Chondrocyte (in vitro differentiated cells): Measurements from ENCODE around the gene TMOD3. TPM values are rescaled to one million over a fixed set of nuclear protein-coding genes. Genes with fewer than 3 reads are reported as not detected.

ENCODE experiments used
- DNase-seq: peaks from one replicate; pipeline ENCODE4 v3.0.0; 2021; ENCODE audit warnings: mixed read lengths, low spot score
- H3K27ac Mint-ChIP-seq: one replicate; pipeline ENCODE4 v1.8.0; 2021; ENCODE audit warnings: mild to moderate bottlenecking, moderate library complexity, mixed read lengths; ENCODE audit not compliant: unreplicated experiment
- H3K27me3 Mint-ChIP-seq: 2 replicates; pipeline ENCODE4 v1.8.0; 2021; ENCODE audit warnings: low read depth, mixed read lengths
- H3K36me3 Mint-ChIP-seq: 2 replicates; pipeline ENCODE4 v1.8.0; 2021; ENCODE audit warnings: low read depth, mixed read lengths
- H3K4me1 Mint-ChIP-seq: 2 replicates; pipeline ENCODE4 v1.8.0; 2021; ENCODE audit warnings: low read depth, mild to moderate bottlenecking, mixed read lengths
- H3K4me3 Mint-ChIP-seq: one replicate; pipeline ENCODE4 v1.8.0; 2021; ENCODE audit warnings: mild to moderate bottlenecking, moderate library complexity, mixed read lengths; ENCODE audit not compliant: unreplicated experiment
- H3K9me3 Mint-ChIP-seq: 2 replicates; pipeline ENCODE4 v1.8.0; 2021; ENCODE audit warnings: low read depth, mixed read lengths
- CTCF ChIP-seq: fragments of 200-600 bp; sonication (generic); IDR thresholded peaks from 2 replicates; pipeline ENCODE4 v1.5.0; 2021; ENCODE audit warnings: antibody characterized with exemption, mild to moderate bottlenecking, moderate library complexity
- total RNA-seq: library from RNA; stranded (reverse); gene quantifications from 3 replicates; pipeline ENCODE4 v1.2.1, GENCODE V29; 2021

Gene TMOD3
- total RNA-seq, 1 donor from 2014 or later = 44.3 TPM

- Mint-ChIP-seq H3K36me3 (peaks cover 3% of the 10 kb centered on the region), H3K4me1 (peaks cover 45% of the 10 kb centered on the region), H3K4me3 (no peak overlapping the region)
Observed at GRCh38 chr15:51856714-51857380, 27.4 kb downstream of the TMOD3 start.

GRCh38 chr15:51861557-51862359 is 32.3 kb downstream of the TMOD3 start:
- Mint-ChIP-seq H3K27ac (no peak overlapping the region), H3K9me3 (no peaks in the 10 kb centered on the region), H3K4me3 (no peak overlapping the region), H3K27me3 (no peaks in the 10 kb centered on the region), H3K36me3 (peaks cover 22% of the 10 kb centered on the region), H3K4me1 (peaks cover 42% of the 10 kb centered on the region)
- no peak for TF ChIP-seq CTCF
- DNase-seq = no peak

More at GRCh38 chr15:51856714-51857380, 27.4 kb downstream of the TMOD3 start:
- no peaks in the 10 kb centered on the region for H3K9me3 Mint-ChIP-seq
- no peak for TF ChIP-seq CTCF
- no peaks in the 10 kb centered on the region for H3K27me3 Mint-ChIP-seq
- H3K27ac Mint-ChIP-seq = no peak overlapping the region
- no peak for DNase-seq

GRCh38 chr15:51863131-51863530 is 33.7 kb downstream of the TMOD3 start:
- Mint-ChIP-seq H3K27me3 (no peaks in the 10 kb centered on the region), H3K36me3 (peaks cover 24% of the 10 kb centered on the region), H3K4me3 (no peak overlapping the region), H3K4me1 (peaks cover 48% of the 10 kb centered on the region), H3K9me3 (no peaks in the 10 kb centered on the region), H3K27ac (no peak overlapping the region)
- DNase-seq = no peak
- no peak for TF ChIP-seq CTCF

GRCh38 chr15:51864408-51865056 is 35.1 kb downstream of the TMOD3 start:
- H3K9me3 Mint-ChIP-seq = no peaks in the 10 kb centered on the region
- TF ChIP-seq CTCF = no peak
- peaks cover 25% of the 10 kb centered on the region for H3K36me3 Mint-ChIP-seq
- no peaks in the 10 kb centered on the region for H3K27me3 Mint-ChIP-seq
- no peak overlapping the region for H3K27ac Mint-ChIP-seq
- no peak for DNase-seq
- peaks cover 61% of the 10 kb centered on the region for H3K4me1 Mint-ChIP-seq
- H3K4me3 Mint-ChIP-seq = no peak overlapping the region

DNA sequence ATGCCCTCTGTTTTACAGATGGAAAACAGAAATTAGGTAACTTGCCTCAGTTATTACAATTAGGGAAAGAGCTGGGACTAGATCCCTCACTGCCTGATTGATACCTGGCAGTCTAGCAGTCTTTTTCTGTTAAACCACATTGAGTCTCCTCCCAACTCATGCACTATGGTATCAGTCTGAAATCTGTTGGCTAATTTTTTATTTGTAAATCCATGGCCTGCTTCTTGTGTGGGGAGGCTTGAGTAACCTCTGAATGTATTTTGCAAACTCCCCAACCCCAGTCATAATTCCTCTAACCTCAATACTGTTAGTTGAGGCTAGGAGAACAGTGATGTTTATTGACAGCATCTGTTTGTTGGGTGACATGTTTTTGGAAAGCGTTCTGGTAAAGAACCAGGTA is 35.9 kb downstream of the TMOD3 start:
- peaks cover 60% of the 10 kb centered on the region for H3K4me1 Mint-ChIP-seq
- H3K4me3 Mint-ChIP-seq = no peak overlapping the region
- TF ChIP-seq CTCF = no peak
- no peaks in the 10 kb centered on the region for H3K27me3 Mint-ChIP-seq
- no peak overlapping the region for H3K27ac Mint-ChIP-seq
- peaks cover 24% of the 10 kb centered on the region for H3K36me3 Mint-ChIP-seq
- DNase-seq = no peak
- no peaks in the 10 kb centered on the region for H3K9me3 Mint-ChIP-seq
